ENCODE measurements around the gene FRMD6.

The FRMD6 gene

GRCh38 chr14:51638071-51638944 lies 13.4 kb upstream of the FRMD6 start:
- ATAC-seq (replicated peaks; ENCODE audit: extremely low read depth, poor library complexity, severe bottlenecking), result no peak
- H3K27ac Mint-ChIP-seq (ENCODE audit: low read depth), result no peak overlapping the region
- no peaks in the 10 kb centered on the region for H3K4me1 Mint-ChIP-seq
- H3K9me3 Mint-ChIP-seq, result no peaks in the 10 kb centered on the region
- peaks cover 1% of the 10 kb centered on the region for H3K36me3 Mint-ChIP-seq (ENCODE audit: insufficient read depth)
- DNase-seq (ENCODE audit: low spot score in 2 of 2), result no peak
- H3K27me3 Mint-ChIP-seq, result peaks cover 47% of the 10 kb centered on the region
- no peak overlapping the region for H3K4me3 Mint-ChIP-seq

- peaks cover 1% of the 10 kb centered on the region for H3K36me3 Mint-ChIP-seq (ENCODE audit: insufficient read depth)
- H3K4me1 Mint-ChIP-seq, result no peaks in the 10 kb centered on the region
- H3K4me3 Mint-ChIP-seq, result no peak overlapping the region
- DNase-seq (ENCODE audit: low spot score in 2 of 2) (no peak), ATAC-seq (replicated peaks; ENCODE audit: extremely low read depth, poor library complexity, severe bottlenecking) (no peak)
- peaks cover 37% of the 10 kb centered on the region for H3K27me3 Mint-ChIP-seq
- H3K27ac Mint-ChIP-seq (ENCODE audit: low read depth), result no peak overlapping the region
- no peaks in the 10 kb centered on the region for H3K9me3 Mint-ChIP-seq
Observed at GRCh38 chr14:51639668-51640316, 11.9 kb upstream of the FRMD6 start.

GRCh38 chr14:51643140-51643539 lies 8.6 kb upstream of the FRMD6 start:
- no peak overlapping the region for H3K27ac Mint-ChIP-seq (ENCODE audit: low read depth)
- H3K27me3 Mint-ChIP-seq, result peaks cover 6% of the 10 kb centered on the region
- no peak overlapping the region for H3K4me3 Mint-ChIP-seq
- H3K36me3 Mint-ChIP-seq (ENCODE audit: insufficient read depth), result peaks cover 1% of the 10 kb centered on the region
- no peak for DNase-seq (ENCODE audit: low spot score in 2 of 2)
- ATAC-seq (replicated peaks; ENCODE audit: extremely low read depth, poor library complexity, severe bottlenecking), result no peak
- H3K4me1 Mint-ChIP-seq, result no peaks in the 10 kb centered on the region
- no peaks in the 10 kb centered on the region for H3K9me3 Mint-ChIP-seq

- Mint-ChIP-seq H3K27ac (ENCODE audit: low read depth) (no peak overlapping the region), H3K27me3 (no peaks in the 10 kb centered on the region), H3K9me3 (no peaks in the 10 kb centered on the region), H3K36me3 (ENCODE audit: insufficient read depth) (no peaks in the 10 kb centered on the region), H3K4me1 (no peaks in the 10 kb centered on the region), H3K4me3 (no peak overlapping the region)
- ATAC-seq (replicated peaks; ENCODE audit: extremely low read depth, poor library complexity, severe bottlenecking), result no peak
- DNase-seq (ENCODE audit: low spot score in 2 of 2), result no peak
Observed at GRCh38 chr14:51644217-51644933, 7.3 kb upstream of the FRMD6 start.

GRCh38 chr14:51648296-51648695 lies 3.4 kb upstream of the FRMD6 start:
- Mint-ChIP-seq H3K9me3 (no peaks in the 10 kb centered on the region), H3K27me3 (peaks cover 4% of the 10 kb centered on the region), H3K4me1 (peaks cover 8% of the 10 kb centered on the region), H3K4me3 (no peak overlapping the region), H3K36me3 (ENCODE audit: insufficient read depth) (peaks cover 4% of the 10 kb centered on the region), H3K27ac (ENCODE audit: low read depth) (no peak overlapping the region)
- DNase-seq (ENCODE audit: low spot score in 2 of 2), result no peak
- ATAC-seq (replicated peaks; ENCODE audit: extremely low read depth, poor library complexity, severe bottlenecking), result no peak

- H3K4me3 Mint-ChIP-seq, result peak overlapping the region; percentile 71
- no peak for ATAC-seq (replicated peaks; ENCODE audit: extremely low read depth, poor library complexity, severe bottlenecking)
- no peak for DNase-seq (ENCODE audit: low spot score in 2 of 2)
- peaks cover 27% of the 10 kb centered on the region for H3K27me3 Mint-ChIP-seq
- no peaks in the 10 kb centered on the region for H3K9me3 Mint-ChIP-seq
- H3K36me3 Mint-ChIP-seq (ENCODE audit: insufficient read depth), result peaks cover 5% of the 10 kb centered on the region
- peaks cover 11% of the 10 kb centered on the region for H3K4me1 Mint-ChIP-seq
- H3K27ac Mint-ChIP-seq (ENCODE audit: low read depth), result no peak overlapping the region
Observed at GRCh38 chr14:51650716-51651387, 858 bp upstream of the FRMD6 start.

- ATAC-seq (replicated peaks; ENCODE audit: extremely low read depth, poor library complexity, severe bottlenecking) (peak; percentile 47), DNase-seq (ENCODE audit: low spot score in 2 of 2) (peak in 1 of 2 donors; percentile 15)
- Mint-ChIP-seq H3K4me1 (peaks cover 11% of the 10 kb centered on the region), H3K36me3 (ENCODE audit: insufficient read depth) (peaks cover 5% of the 10 kb centered on the region), H3K27me3 (peaks cover 42% of the 10 kb centered on the region), H3K27ac (ENCODE audit: low read depth) (no peak overlapping the region), H3K4me3 (peak overlapping the region; percentile 71), H3K9me3 (no peaks in the 10 kb centered on the region)
Observed at GRCh38 chr14:51652168-51653078, 713 bp downstream of the FRMD6 start.

GRCh38 chr14:51653079-51653774 lies 1.5 kb downstream of the FRMD6 start:
- DNase-seq (ENCODE audit: low spot score in 2 of 2) (no peak), ATAC-seq (replicated peaks; ENCODE audit: extremely low read depth, poor library complexity, severe bottlenecking) (no peak)
- Mint-ChIP-seq H3K27ac (ENCODE audit: low read depth) (no peak overlapping the region), H3K9me3 (no peaks in the 10 kb centered on the region), H3K4me1 (peaks cover 11% of the 10 kb centered on the region), H3K27me3 (peaks cover 50% of the 10 kb centered on the region), H3K36me3 (ENCODE audit: insufficient read depth) (peaks cover 5% of the 10 kb centered on the region), H3K4me3 (peak overlapping the region; percentile 71)

GRCh38 chr14:51653775-51654532 lies 2.2 kb downstream of the FRMD6 start:
- H3K27me3 Mint-ChIP-seq, result peaks cover 57% of the 10 kb centered on the region
- no peak for ATAC-seq (replicated peaks; ENCODE audit: extremely low read depth, poor library complexity, severe bottlenecking)
- peaks cover 5% of the 10 kb centered on the region for H3K36me3 Mint-ChIP-seq (ENCODE audit: insufficient read depth)
- H3K4me3 Mint-ChIP-seq, result no peak overlapping the region
- no peaks in the 10 kb centered on the region for H3K9me3 Mint-ChIP-seq
- H3K27ac Mint-ChIP-seq (ENCODE audit: low read depth), result no peak overlapping the region
- peaks cover 11% of the 10 kb centered on the region for H3K4me1 Mint-ChIP-seq
- DNase-seq (ENCODE audit: low spot score in 2 of 2), result no peak

- peaks cover 57% of the 10 kb centered on the region for H3K27me3 Mint-ChIP-seq
- H3K4me3 Mint-ChIP-seq, result no peak overlapping the region
- H3K4me1 Mint-ChIP-seq, result peaks cover 11% of the 10 kb centered on the region
- no peak for ATAC-seq (replicated peaks; ENCODE audit: extremely low read depth, poor library complexity, severe bottlenecking)
- no peak overlapping the region for H3K27ac Mint-ChIP-seq (ENCODE audit: low read depth)
- DNase-seq (ENCODE audit: low spot score in 2 of 2), result no peak
- peaks cover 5% of the 10 kb centered on the region for H3K36me3 Mint-ChIP-seq (ENCODE audit: insufficient read depth)
- H3K9me3 Mint-ChIP-seq, result no peaks in the 10 kb centered on the region
Observed at GRCh38 chr14:51654533-51654845, 2.8 kb downstream of the FRMD6 start.

GRCh38 chr14:51657762-51658161 lies 6.1 kb downstream of the FRMD6 start:
- ATAC-seq (replicated peaks; ENCODE audit: extremely low read depth, poor library complexity, severe bottlenecking) (no peak), DNase-seq (ENCODE audit: low spot score in 2 of 2) (no peak)
- H3K27ac Mint-ChIP-seq (ENCODE audit: low read depth), result no peak overlapping the region
- H3K36me3 Mint-ChIP-seq (ENCODE audit: insufficient read depth), result peaks cover 5% of the 10 kb centered on the region
- H3K4me3 Mint-ChIP-seq, result no peak overlapping the region
- peaks cover 75% of the 10 kb centered on the region for H3K27me3 Mint-ChIP-seq
- peaks cover 9% of the 10 kb centered on the region for H3K4me1 Mint-ChIP-seq
- no peaks in the 10 kb centered on the region for H3K9me3 Mint-ChIP-seq
